Liver (tissue), 3 donors: ENCODE results near the gene RBM18.

Experiments
- JUND ChIP-seq, 2 donors: IDR thresholded peaks; 2 replicates each; pipeline ENCODE4 v1.6.1; 2016; ENCODE audit warnings: antibody characterized with exemption in 2 of 2
- RAD21 ChIP-seq, 2 donors: IDR thresholded peaks; 2 replicates each; pipeline ENCODE4 v1.6.1; 2016; ENCODE audit warnings: antibody characterized with exemption in 2 of 2, mild to moderate bottlenecking in 2 of 2
- TF ChIP-seq, protein P1 (sequence below): fragments of 150-350 bp; IDR thresholded peaks from 2 replicates; pipeline ENCODE4 v1.5.1; 2017; ENCODE audit warnings: improper control_type of control experiment, low read depth, low read length; ENCODE audit not compliant: missing input control
- TF ChIP-seq, protein P2 (sequence below): IDR thresholded peaks from 2 replicates; pipeline ENCODE4 v1.6.1; 2016; ENCODE audit warnings: antibody characterized with exemption
- TF ChIP-seq, protein P3 (sequence below): IDR thresholded peaks from 2 replicates; pipeline ENCODE4 v1.6.1; 2016; ENCODE audit warnings: antibody characterized with exemption
- donor health status: healthy.
- donor health status: healthy.

DNA sequence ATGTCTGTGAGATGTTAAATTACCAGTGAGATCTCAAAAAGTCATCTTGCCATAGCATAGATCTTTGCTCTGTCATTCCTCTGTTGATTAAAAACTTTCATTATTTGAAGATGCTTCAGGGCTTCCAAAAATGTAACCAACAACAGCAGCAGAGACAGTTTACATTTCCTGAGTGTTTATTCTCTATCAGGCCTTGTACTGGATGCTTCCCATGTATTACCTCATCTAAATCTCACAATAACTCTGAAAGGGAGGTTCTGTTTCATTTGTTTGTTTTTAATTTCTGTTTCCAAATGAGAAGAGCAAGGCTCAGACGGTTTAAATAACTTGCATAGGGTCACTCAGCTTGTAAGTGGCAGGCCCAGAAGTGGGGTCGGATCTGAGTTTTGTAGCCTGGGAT, 45.2 kb upstream of the RBM18 start:
- TF ChIP-seq JUND (IDR thresholded peaks at IDR 0.05) (no peak), RAD21 (IDR thresholded peaks at IDR 0.05) (no peak)
- TF ChIP-seq, protein P1, sequence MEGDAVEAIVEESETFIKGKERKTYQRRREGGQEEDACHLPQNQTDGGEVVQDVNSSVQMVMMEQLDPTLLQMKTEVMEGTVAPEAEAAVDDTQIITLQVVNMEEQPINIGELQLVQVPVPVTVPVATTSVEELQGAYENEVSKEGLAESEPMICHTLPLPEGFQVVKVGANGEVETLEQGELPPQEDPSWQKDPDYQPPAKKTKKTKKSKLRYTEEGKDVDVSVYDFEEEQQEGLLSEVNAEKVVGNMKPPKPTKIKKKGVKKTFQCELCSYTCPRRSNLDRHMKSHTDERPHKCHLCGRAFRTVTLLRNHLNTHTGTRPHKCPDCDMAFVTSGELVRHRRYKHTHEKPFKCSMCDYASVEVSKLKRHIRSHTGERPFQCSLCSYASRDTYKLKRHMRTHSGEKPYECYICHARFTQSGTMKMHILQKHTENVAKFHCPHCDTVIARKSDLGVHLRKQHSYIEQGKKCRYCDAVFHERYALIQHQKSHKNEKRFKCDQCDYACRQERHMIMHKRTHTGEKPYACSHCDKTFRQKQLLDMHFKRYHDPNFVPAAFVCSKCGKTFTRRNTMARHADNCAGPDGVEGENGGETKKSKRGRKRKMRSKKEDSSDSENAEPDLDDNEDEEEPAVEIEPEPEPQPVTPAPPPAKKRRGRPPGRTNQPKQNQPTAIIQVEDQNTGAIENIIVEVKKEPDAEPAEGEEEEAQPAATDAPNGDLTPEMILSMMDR: no peak
- TF ChIP-seq, protein P2, sequence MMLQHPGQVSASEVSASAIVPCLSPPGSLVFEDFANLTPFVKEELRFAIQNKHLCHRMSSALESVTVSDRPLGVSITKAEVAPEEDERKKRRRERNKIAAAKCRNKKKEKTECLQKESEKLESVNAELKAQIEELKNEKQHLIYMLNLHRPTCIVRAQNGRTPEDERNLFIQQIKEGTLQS: no peak
- TF ChIP-seq, protein P3, sequence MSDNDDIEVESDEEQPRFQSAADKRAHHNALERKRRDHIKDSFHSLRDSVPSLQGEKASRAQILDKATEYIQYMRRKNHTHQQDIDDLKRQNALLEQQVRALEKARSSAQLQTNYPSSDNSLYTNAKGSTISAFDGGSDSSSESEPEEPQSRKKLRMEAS: no peak
